ENCODE results near the gene SETBP1.
A peak's percentile ranks its signal among the peaks of the same experiment; 100 is the strongest.

SETBP1 gene

DNA sequence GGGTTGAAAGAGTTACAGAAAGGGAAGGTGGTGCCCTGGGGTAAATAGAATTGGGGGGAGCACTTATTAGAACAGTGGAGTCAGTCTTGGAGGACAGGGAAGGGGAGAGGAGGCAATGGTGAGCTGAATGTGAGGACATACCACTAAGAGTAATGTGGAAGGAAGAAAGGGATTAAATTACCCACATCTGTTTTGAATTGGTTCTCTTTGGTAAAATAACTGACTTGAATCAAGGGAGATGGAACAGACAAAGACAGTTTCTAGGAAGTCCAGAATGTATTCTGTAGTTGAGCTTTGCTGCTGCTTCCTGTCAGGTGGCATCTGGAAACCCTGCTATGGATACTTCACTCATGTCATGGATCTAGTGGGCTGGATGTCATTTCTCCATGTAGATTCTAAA is 6.7 kb downstream of the SETBP1 start:
- Mint-ChIP-seq H3K36me3 (peaks cover 53% of the 10 kb centered on the region), H3K4me1 (peaks cover 69% of the 10 kb centered on the region), H3K27ac (peak overlapping the region; percentile 71), H3K9me3 (no peaks in the 10 kb centered on the region), H3K27me3 (no peaks in the 10 kb centered on the region), H3K4me3 (no peak overlapping the region)
- no peak for ATAC-seq

DNA sequence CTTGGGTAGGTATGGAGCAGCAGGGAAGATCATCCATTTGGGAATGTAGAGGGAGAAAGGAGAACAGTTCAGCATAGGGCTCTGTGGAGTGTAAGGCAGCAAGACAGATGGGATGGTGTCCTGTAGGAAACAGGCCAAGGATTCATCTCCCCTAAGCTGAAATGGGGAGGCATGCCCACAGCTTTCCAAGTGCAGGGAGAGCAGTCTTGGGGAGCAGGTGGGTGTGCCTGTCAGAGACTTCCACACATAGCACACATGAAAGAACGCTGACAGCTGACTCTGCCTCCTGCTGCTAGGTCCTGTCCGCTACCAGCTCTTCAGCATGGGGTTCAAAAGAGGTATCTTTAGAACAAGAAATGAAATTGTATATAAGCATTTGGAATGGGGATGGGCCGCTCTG is 9.0 kb downstream of the SETBP1 start:
- peaks cover 87% of the 10 kb centered on the region for H3K4me1 Mint-ChIP-seq
- no peaks in the 10 kb centered on the region for H3K9me3 Mint-ChIP-seq
- no peak overlapping the region for H3K4me3 Mint-ChIP-seq
- no peaks in the 10 kb centered on the region for H3K27me3 Mint-ChIP-seq
- H3K36me3 Mint-ChIP-seq, result peaks cover 72% of the 10 kb centered on the region
- no peak for ATAC-seq
- peak overlapping the region; percentile 57 for H3K27ac Mint-ChIP-seq

DNA sequence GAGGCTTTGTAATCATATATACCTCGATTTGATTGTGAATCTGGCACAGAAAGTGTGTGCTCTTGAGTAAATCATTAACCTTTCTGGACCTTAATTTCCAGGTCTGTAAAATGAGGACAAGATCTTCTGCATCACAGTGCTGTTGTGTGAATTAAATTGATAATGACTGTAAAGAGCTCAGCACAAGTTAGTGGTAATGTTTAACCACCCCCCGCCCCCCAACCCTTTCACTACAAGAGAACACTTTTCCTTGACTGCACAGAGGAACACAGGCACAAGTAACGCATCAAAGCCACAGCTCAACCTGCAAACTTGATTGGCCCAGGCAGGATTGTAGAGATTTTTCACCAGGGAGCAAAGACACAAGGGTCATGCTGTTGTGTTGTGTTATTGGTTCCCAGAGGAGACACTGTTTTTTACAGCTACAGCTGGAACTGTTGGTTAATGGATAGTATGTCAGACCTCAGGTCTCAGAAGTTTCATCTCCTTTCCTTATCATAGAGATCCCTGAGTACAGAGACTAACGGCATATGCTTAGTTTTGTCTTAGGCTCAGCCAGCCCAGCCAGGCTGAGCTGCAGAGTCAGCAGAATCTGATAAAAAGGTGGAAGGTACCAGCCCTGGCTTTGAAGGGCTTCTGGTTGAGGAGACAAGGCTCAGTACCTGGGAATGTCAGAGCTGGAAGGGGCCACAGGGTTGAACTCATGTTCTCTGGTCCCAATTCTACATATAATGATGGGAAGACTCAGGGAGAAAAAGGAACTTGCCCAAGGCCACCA is 10.6 kb downstream of the SETBP1 start:
- Mint-ChIP-seq H3K4me3 (no peak overlapping the region), H3K27me3 (no peaks in the 10 kb centered on the region), H3K36me3 (peaks cover 77% of the 10 kb centered on the region), H3K9me3 (no peaks in the 10 kb centered on the region), H3K4me1 (peaks cover 82% of the 10 kb centered on the region), H3K27ac (peak overlapping the region; percentile 54)
- ATAC-seq, result no peak

DNA sequence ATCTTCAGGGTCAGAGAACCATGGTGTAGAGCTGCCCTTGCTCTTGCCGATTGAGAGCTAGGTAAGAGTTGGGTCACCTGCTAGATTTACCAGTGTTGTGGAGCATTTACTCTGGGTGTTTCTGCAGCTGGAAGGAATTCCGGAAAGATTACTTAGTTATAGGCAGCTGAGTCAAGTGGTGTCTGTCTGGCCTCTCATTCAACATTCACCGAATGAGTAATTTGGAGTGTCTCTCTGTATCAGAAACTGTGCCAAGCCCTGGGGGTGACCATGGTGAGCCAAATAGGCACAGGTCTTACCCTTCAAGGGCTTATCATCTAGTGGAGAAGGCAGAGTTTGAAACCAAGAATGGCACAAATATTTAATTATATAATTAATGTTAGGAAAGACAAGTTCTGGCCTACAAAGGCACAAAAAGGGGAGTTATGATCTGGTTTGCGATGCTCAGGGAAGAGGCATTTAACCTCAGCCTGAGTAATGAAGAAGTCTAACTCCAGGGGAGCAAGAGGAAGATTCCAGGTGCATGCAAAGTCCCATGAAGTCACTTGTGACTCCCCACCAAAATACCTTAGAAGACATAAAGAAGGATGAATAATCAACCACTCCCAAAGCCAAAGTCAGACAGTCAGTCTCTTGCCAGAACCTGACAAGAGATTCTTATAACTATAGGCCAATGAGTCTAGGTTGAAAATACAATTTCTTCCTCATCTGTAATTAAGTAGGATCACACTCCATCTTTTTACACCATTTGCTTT is 12.5 kb downstream of the SETBP1 start:
- no peaks in the 10 kb centered on the region for H3K9me3 Mint-ChIP-seq
- no peaks in the 10 kb centered on the region for H3K27me3 Mint-ChIP-seq
- no peak for ATAC-seq
- peaks cover 80% of the 10 kb centered on the region for H3K4me1 Mint-ChIP-seq
- peaks cover 62% of the 10 kb centered on the region for H3K36me3 Mint-ChIP-seq
- no peak overlapping the region for H3K4me3 Mint-ChIP-seq
- H3K27ac Mint-ChIP-seq, result peak overlapping the region; percentile 8

DNA sequence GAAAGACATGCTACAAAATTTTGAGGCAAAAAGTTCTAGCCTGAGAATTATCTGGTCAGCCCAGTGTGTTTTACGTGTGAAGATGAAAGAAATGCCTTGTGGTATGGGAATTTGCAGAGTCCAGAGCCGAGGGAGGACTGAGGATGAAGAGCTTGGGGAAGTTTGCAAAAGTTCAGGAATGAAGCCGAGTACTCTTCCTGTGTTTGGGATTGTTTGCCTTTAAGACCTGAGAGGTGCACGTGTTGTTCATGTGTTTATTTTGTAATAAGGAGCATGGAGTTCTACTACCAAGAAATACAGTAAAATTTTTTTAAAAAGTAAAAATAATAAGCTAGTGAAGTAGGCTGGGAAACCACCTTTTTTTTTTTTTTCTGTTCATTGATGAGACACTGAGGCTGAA is 14.8 kb downstream of the SETBP1 start:
- ATAC-seq, result no peak
- Mint-ChIP-seq H3K36me3 (peaks cover 48% of the 10 kb centered on the region), H3K9me3 (no peaks in the 10 kb centered on the region), H3K4me1 (peaks cover 75% of the 10 kb centered on the region), H3K27me3 (no peaks in the 10 kb centered on the region), H3K4me3 (no peak overlapping the region), H3K27ac (no peak overlapping the region)

DNA sequence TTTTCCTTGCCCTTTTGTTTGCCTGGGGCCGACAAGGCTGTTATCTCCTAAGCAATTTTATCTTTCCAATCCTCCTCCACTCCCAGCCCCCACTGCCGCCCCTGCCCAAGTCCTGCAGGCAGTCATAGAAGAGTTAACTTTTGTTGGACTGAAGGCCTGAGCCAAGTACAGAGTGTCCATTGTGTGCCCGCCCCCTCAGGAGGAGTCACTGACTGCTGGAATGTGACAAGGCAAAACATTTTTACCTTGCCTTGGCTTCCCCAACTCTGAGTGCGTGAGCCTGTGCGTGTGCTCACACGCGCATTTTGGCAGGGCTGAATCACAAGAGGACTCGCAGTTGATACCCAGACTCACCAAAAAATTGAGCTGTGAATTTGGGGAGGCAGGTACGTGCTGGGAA is 16.2 kb downstream of the SETBP1 start:
- no peak for ATAC-seq
- Mint-ChIP-seq H3K27ac (peak overlapping the region; percentile 21), H3K4me1 (peaks cover 80% of the 10 kb centered on the region), H3K4me3 (no peak overlapping the region), H3K27me3 (no peaks in the 10 kb centered on the region), H3K9me3 (no peaks in the 10 kb centered on the region), H3K36me3 (peaks cover 48% of the 10 kb centered on the region)

DNA sequence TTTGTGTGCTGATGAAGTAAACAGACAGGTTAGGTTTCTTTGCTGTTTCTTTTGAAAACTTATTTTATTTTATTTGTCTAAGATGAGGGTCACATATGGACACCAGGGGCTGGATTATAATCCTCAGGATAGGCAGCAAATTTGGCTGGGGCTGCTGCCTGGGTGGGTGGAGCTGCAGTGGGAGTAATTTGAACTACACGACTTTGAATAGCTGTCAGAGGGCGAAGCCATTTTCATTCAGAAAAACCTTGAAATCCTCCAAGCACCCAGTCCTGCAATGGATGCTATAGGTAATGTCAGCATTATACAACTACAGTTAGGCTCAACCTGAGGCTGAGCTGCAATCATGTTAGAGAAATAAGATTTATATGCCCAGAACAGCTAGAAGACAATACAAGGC is 16.6 kb downstream of the SETBP1 start:
- H3K36me3 Mint-ChIP-seq, result peaks cover 51% of the 10 kb centered on the region
- H3K27ac Mint-ChIP-seq, result peak overlapping the region; percentile 21
- H3K27me3 Mint-ChIP-seq, result no peaks in the 10 kb centered on the region
- ATAC-seq, result no peak
- H3K9me3 Mint-ChIP-seq, result no peaks in the 10 kb centered on the region
- peaks cover 79% of the 10 kb centered on the region for H3K4me1 Mint-ChIP-seq
- no peak overlapping the region for H3K4me3 Mint-ChIP-seq

DNA sequence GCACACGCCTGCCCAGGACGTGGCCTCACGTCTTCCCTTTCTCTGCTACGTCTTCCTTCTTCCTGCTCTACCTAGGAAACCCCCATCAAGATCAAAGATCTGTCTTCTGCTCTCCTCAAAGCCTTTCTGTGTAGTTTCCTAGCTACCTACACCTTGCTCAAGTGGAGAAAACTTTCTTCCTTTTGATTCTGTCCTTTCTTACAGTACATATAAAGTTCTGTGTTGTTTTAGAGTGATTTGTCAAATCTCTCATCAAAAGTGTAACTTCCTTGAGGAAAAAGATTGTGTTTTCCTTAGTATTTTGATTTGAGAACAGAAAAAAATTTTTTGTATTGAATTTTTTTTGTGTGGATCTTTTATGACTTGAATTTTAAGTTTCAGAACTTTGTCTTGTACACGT is 17.8 kb downstream of the SETBP1 start:
- no peaks in the 10 kb centered on the region for H3K27me3 Mint-ChIP-seq
- no peak for ATAC-seq
- H3K36me3 Mint-ChIP-seq, result peaks cover 54% of the 10 kb centered on the region
- no peaks in the 10 kb centered on the region for H3K9me3 Mint-ChIP-seq
- peak overlapping the region; percentile 21 for H3K27ac Mint-ChIP-seq
- H3K4me3 Mint-ChIP-seq, result no peak overlapping the region
- peaks cover 77% of the 10 kb centered on the region for H3K4me1 Mint-ChIP-seq

DNA sequence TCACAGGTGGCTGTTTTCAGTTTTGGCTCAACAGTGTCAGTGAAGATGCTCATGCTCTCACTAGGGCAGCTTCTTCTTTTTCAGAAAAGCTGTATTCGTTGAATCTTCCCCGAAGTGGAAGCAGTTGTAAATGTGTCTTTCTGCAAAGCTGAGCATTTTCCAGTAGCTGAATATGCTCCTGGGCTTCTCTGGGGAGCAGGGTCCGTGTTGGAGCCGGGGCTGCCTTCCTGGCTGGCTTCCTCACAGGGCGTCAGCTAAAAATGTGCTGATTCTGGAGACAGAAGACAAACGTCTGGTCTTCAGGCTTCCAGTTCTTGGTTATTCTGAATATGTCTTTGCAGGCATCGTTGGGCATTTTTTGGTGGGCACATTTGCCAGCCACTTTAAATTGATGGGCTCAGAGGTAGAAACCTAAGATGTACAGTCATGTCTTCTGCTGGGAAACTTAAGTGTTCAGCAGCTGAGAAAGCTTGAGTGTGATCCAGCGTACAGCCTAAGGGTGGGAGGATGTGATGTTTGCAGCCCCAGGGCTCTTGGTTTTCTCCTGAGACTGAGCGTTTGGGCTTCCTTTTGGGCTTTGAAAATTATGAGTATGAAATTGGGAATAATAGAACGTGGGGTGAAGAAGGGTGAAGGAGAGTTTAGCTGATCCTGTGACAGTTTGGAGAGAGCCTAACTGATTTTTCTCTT is 19.0 kb downstream of the SETBP1 start:
- no peak for ATAC-seq
- Mint-ChIP-seq H3K4me1 (peaks cover 79% of the 10 kb centered on the region), H3K27me3 (no peaks in the 10 kb centered on the region), H3K36me3 (peaks cover 51% of the 10 kb centered on the region), H3K4me3 (no peak overlapping the region), H3K27ac (peak overlapping the region; percentile 69), H3K9me3 (no peaks in the 10 kb centered on the region)

DNA sequence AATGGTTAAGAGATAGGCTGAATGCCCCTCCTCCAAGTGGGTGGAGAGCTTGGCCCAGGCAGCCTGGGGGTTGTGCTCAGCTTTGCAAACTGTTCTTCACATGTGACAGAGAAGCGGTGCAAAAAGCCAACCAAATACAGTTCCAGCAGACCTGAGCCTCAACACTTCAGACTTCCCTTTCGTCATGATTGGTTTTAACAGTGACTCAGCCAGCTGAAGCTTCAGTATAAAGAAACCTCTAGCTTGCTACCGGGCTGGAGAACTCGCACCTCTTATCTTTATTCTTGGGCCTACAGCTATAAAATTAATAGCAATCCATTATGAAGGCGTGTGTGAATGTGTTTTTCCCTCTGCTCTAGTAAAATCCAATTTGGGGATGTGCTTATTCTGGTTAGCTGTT is 20.0 kb downstream of the SETBP1 start:
- H3K27ac Mint-ChIP-seq, result peak overlapping the region; percentile 69
- no peaks in the 10 kb centered on the region for H3K9me3 Mint-ChIP-seq
- H3K36me3 Mint-ChIP-seq, result peaks cover 47% of the 10 kb centered on the region
- peak; percentile 89 for ATAC-seq
- H3K4me3 Mint-ChIP-seq, result no peak overlapping the region
- H3K27me3 Mint-ChIP-seq, result no peaks in the 10 kb centered on the region
- H3K4me1 Mint-ChIP-seq, result peaks cover 74% of the 10 kb centered on the region

DNA sequence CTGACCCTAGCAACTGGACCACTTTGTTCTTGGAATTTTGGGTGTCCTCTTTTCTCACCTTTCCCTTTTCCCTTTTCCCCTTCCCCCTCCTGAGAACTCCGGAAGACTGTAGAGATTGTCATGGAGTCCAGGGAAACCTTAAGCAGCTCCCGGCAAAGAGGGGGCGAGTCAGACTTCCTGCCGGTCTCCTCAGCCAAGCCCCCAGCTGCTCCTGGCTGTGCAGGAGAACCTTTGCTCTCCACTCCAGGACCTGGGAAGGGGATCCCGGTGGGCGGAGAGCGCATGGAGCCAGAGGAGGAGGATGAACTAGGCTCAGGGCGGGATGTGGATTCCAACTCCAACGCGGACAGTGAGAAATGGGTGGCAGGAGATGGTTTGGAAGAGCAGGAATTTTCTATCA is 20.5 kb downstream of the SETBP1 start:
- no peaks in the 10 kb centered on the region for H3K9me3 Mint-ChIP-seq
- peaks cover 78% of the 10 kb centered on the region for H3K4me1 Mint-ChIP-seq
- H3K4me3 Mint-ChIP-seq, result no peak overlapping the region
- no peak for ATAC-seq
- peaks cover 52% of the 10 kb centered on the region for H3K36me3 Mint-ChIP-seq
- peak overlapping the region; percentile 69 for H3K27ac Mint-ChIP-seq
- no peaks in the 10 kb centered on the region for H3K27me3 Mint-ChIP-seq

DNA sequence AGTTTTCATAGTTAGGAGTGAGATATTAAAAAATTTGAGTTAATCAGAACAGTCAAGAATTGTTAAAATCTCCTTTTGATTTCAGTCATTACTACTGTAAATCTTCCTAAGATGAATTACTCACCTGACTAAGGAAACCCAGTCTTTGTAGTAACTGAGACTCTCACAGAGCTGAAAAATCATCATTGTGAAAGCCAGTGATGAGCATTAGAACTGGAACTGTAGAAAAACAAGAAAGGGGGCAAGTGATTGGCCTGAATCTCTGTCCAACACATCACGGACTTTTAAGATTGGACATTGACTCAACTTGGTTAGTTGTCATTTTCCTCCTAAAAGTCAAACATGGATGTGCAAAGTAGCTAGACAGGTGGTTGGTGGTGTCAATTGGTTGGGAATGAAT is 21.9 kb downstream of the SETBP1 start:
- Mint-ChIP-seq H3K27me3 (no peaks in the 10 kb centered on the region), H3K9me3 (no peaks in the 10 kb centered on the region), H3K4me1 (peaks cover 71% of the 10 kb centered on the region), H3K4me3 (no peak overlapping the region), H3K27ac (peak overlapping the region; percentile 22), H3K36me3 (peaks cover 58% of the 10 kb centered on the region)
- no peak for ATAC-seq

DNA sequence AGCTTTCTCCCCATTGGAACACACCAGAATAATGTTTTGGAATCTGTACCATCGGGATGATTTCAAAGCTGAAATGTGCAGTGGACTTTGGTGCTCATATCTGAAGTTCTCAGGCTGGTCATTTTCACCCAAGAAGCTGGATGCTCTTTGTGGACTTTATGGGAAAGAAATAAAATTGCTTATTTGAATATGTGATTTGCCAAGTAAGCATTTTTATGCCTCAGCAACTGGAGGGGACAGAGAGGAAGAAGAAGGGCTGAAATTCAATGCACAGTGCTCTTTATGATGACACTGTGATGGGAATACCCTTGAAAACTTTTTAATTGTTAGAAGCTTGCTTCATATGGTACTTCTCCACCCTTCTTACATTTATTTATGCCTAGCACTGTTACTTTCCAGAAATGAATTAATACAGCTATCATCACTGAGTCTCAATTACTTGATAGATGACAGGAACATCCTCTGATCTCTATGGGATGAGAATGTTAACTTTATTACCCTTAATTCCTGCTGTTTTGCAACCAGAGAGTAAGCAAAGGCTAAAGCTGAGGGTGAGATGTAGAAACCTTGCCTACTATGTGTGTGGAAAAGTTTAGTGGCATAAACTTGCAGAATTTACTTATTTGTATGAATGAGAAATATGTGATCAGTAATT is 23.6 kb downstream of the SETBP1 start:
- H3K36me3 Mint-ChIP-seq, result peaks cover 66% of the 10 kb centered on the region
- peak overlapping the region; percentile 42 for H3K27ac Mint-ChIP-seq
- no peak for ATAC-seq
- no peaks in the 10 kb centered on the region for H3K9me3 Mint-ChIP-seq
- peaks cover 77% of the 10 kb centered on the region for H3K4me1 Mint-ChIP-seq
- H3K27me3 Mint-ChIP-seq, result no peaks in the 10 kb centered on the region
- H3K4me3 Mint-ChIP-seq, result no peak overlapping the region

DNA sequence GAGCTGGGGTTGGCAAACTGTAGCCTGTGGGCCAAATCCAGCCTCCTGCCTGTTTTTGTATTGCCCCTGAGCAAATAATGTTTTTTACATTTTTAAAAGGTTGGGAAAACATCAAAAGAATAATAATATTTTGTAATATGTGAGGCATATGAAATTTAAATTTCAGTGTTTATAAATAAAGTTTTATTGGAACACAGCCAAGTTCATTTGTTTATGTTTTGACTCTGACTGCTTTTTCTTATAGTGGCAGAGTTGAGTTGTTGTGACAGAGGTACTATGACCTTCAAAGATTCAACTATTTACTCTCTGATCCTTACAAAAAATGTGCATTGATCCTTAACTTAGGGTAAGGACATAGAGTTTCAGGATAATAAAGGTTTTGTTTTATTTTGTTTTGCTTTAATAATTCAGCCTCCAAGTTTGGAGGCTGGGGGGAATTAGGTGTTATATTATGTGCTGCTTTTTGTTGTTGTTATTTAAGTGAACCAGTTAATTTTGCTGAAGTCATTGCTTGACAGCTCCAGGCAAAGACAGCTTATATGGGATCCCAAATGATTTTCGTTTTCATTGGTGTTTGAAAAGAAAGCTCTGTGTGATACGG is 24.5 kb downstream of the SETBP1 start:
- no peak overlapping the region for H3K27ac Mint-ChIP-seq
- H3K4me1 Mint-ChIP-seq, result peaks cover 77% of the 10 kb centered on the region
- no peaks in the 10 kb centered on the region for H3K27me3 Mint-ChIP-seq
- H3K36me3 Mint-ChIP-seq, result peaks cover 67% of the 10 kb centered on the region
- H3K4me3 Mint-ChIP-seq, result no peak overlapping the region
- ATAC-seq, result no peak
- no peaks in the 10 kb centered on the region for H3K9me3 Mint-ChIP-seq
